OCI-LY1 (cell line): ENCODE results near the gene ZBTB7C.

Source experiments
- H2AFZ ChIP-seq: fragments of 200-600 bp; sonication (generic), shearing (Covaris generic); 2 replicates; pipeline ENCODE4 v1.6.0; 2014; ENCODE audit warnings: antibody characterized with exemption, mild to moderate bottlenecking, low read length
- H3F3A ChIP-seq: fragments of 200-600 bp; sonication (generic), shearing (Covaris generic); 2 replicates; pipeline ENCODE4 v1.6.0; 2014; ENCODE audit warnings: mild to moderate bottlenecking, antibody characterized with exemption, low read length, moderate library complexity; ENCODE audit not compliant: insufficient read depth
- H3K27ac ChIP-seq: fragments of 200-600 bp; sonication (generic); 2 replicates; pipeline ENCODE4 v1.5.1; 2014; ENCODE audit warnings: low read length, mixed run types, mild to moderate bottlenecking, low read depth; ENCODE audit not compliant: poor library complexity, severe bottlenecking
- H3K27me3 ChIP-seq: fragments of 200-600 bp; sonication (generic); 2 replicates; pipeline ENCODE4 v1.6.0; 2014; ENCODE audit warnings: antibody characterized with exemption, mild to moderate bottlenecking, low read length, moderate library complexity; ENCODE audit not compliant: insufficient read depth
- H3K36me3 ChIP-seq: fragments of 200-600 bp; sonication (generic); 2 replicates; pipeline ENCODE4 v1.6.1; 2014; ENCODE audit warnings: mild to moderate bottlenecking, antibody characterized with exemption, low read length, moderate library complexity, mixed read lengths; ENCODE audit not compliant: insufficient read depth
- H3K4me1 ChIP-seq: fragments of 200-600 bp; sonication (generic); 2 replicates; pipeline ENCODE4 v1.5.1; 2014; ENCODE audit warnings: mild to moderate bottlenecking, low read length, moderate library complexity; ENCODE audit not compliant: insufficient read depth, severe bottlenecking
- H3K4me2 ChIP-seq: fragments of 200-600 bp; sonication (generic), shearing (Covaris generic); 2 replicates; pipeline ENCODE4 v1.6.1; 2014; ENCODE audit warnings: low read length
- H3K4me3 ChIP-seq: fragments of 200-600 bp; sonication (generic); 2 replicates; pipeline ENCODE4 v1.5.1; 2014; ENCODE audit warnings: low read length, low read depth, mild to moderate bottlenecking, mixed read lengths; ENCODE audit not compliant: poor library complexity, severe bottlenecking
- H3K79me2 ChIP-seq: fragments of 200-600 bp; shearing (Covaris generic); 2 replicates; pipeline ENCODE4 v1.6.1; 2016; ENCODE audit warnings: mixed run types, low read length, mixed read lengths; ENCODE audit not compliant: insufficient read depth
- H3K9ac ChIP-seq: fragments of 200-600 bp; sonication (generic), shearing (Covaris generic); 2 replicates; pipeline ENCODE4 v1.6.1; 2014; ENCODE audit warnings: mild to moderate bottlenecking, low read length, mixed read lengths
- H3K9me2 ChIP-seq: fragments of 200-600 bp; sonication (generic), shearing (Covaris generic); 2 replicates; pipeline ENCODE4 v1.6.1; 2014; ENCODE audit warnings: low read depth, mild to moderate bottlenecking, low read length, mixed read lengths
- H3K9me3 ChIP-seq: fragments of 200-600 bp; shearing (Covaris generic); 2 replicates; pipeline ENCODE4 v1.6.1; 2014; ENCODE audit warnings: low read length, mixed read lengths
- H4K20me1 ChIP-seq: fragments of 200-600 bp; sonication (generic), shearing (Covaris generic); 2 replicates; pipeline ENCODE4 v1.6.0; 2016; ENCODE audit warnings: mild to moderate bottlenecking, low read length; ENCODE audit not compliant: insufficient read depth
- CTCF ChIP-seq: fragments of 200-600 bp; sonication (generic), shearing (Covaris generic); IDR thresholded peaks from 2 replicates; pipeline ENCODE4 v1.5.1; 2017; ENCODE audit warnings: mild to moderate bottlenecking, antibody characterized with exemption, low read length, moderate library complexity, mixed read lengths
- EZH2 ChIP-seq: fragments of 200-600 bp; sonication (generic), shearing (Covaris generic); IDR thresholded peaks from 2 replicates; pipeline ENCODE4 v1.8.0; 2017; ENCODE audit warnings: borderline replicate concordance, mixed run types, mild to moderate bottlenecking, antibody characterized with exemption, low read length, moderate library complexity, mixed read lengths

Gene ZBTB7C

GRCh38 chr18:48263192-48263853 lies 145.9 kb downstream of the ZBTB7C start:
- H3K36me3 ChIP-seq = no peaks in the 10 kb centered on the region
- H3K4me2 ChIP-seq = no peak overlapping the region
- H3K79me2 ChIP-seq = no peaks in the 10 kb centered on the region
- H3F3A ChIP-seq = no peaks in the 10 kb centered on the region
- H2AFZ ChIP-seq = no peak overlapping the region
- H3K27ac ChIP-seq = no peak overlapping the region
- no peaks in the 10 kb centered on the region for H3K27me3 ChIP-seq
- no peak overlapping the region for H3K9ac ChIP-seq
- TF ChIP-seq EZH2 (no peak), CTCF (no peak)
- H3K4me3 ChIP-seq = no peak overlapping the region
- H4K20me1 ChIP-seq = no peaks in the 10 kb centered on the region
- no peaks in the 10 kb centered on the region for H3K9me2 ChIP-seq
- H3K9me3 ChIP-seq = no peaks in the 10 kb centered on the region
- H3K4me1 ChIP-seq = no peaks in the 10 kb centered on the region

DNA sequence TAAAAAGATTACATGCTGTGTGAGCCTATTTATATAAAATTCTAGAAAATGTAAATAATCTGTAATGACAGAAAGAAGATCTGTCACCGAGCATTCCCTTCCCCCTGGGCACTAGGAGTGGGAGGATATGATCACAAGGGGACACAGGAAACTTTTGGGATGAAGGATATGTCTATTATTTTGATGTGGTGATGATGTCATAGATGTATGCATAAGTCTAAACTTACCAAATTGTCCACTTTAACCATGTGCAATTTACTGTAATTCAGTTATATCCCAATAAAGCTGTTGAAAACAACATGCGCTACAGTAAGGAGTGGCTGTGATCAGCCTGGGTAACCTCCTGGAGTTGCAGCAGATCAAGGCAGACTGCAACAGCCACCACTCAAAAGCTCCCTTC lies 148.9 kb downstream of the ZBTB7C start:
- Histone ChIP-seq H4K20me1 (no peaks in the 10 kb centered on the region), H2AFZ (no peak overlapping the region), H3K27ac (no peak overlapping the region), H3K27me3 (no peaks in the 10 kb centered on the region), H3K4me1 (no peaks in the 10 kb centered on the region), H3K9me3 (no peaks in the 10 kb centered on the region), H3K79me2 (no peaks in the 10 kb centered on the region), H3K9me2 (no peaks in the 10 kb centered on the region), H3K36me3 (no peaks in the 10 kb centered on the region), H3K4me3 (no peak overlapping the region), H3K9ac (no peak overlapping the region), H3K4me2 (no peak overlapping the region), H3F3A (no peaks in the 10 kb centered on the region)
- TF ChIP-seq CTCF = no peak
- no peak for TF ChIP-seq EZH2

- Histone ChIP-seq H3K36me3 (no peaks in the 10 kb centered on the region), H3K9me2 (no peaks in the 10 kb centered on the region), H3K9me3 (no peaks in the 10 kb centered on the region), H3K9ac (no peak overlapping the region), H3K4me2 (no peak overlapping the region), H4K20me1 (no peaks in the 10 kb centered on the region), H3K27me3 (no peaks in the 10 kb centered on the region), H3K79me2 (no peaks in the 10 kb centered on the region), H3K4me3 (no peak overlapping the region), H3K27ac (no peak overlapping the region), H3K4me1 (no peaks in the 10 kb centered on the region), H2AFZ (no peak overlapping the region), H3F3A (no peaks in the 10 kb centered on the region)
- TF ChIP-seq EZH2 = no peak
- TF ChIP-seq CTCF = no peak
These were observed 152.3 kb downstream of the ZBTB7C start for GRCh38 chr18:48256848-48257247.
